ENCODE results near the gene BSDC1. TPM values are rescaled to one million over a fixed set of nuclear protein-coding genes. Genes with fewer than 3 reads are reported as not detected.
A peak's percentile ranks its signal among the peaks of the same experiment; 100 is the strongest.

BSDC1 gene
- total and polyA plus RNA-seq, 2 of the 13 experiments (the other 11 are each of a cell fraction or from before 2014, with no cell fraction given) = 40.3 to 64.2 TPM

GRCh38 chr1:32351399-32352238 is 42.6 kb downstream of the BSDC1 start (continued):
- no peak; the same call in 1 of the 2 replicates for TF ChIP-seq ZNF784 (CRISPR knock-in tag; IDR thresholded peaks at IDR 0.05; ENCODE audit: borderline replicate concordance)
- peak; percentile 56; the same call in 1 of the 2 replicates for TF ChIP-seq ARID5B (CRISPR knock-in tag; IDR thresholded peaks at IDR 0.05)
- no peak for TF ChIP-seq NCOA5 (CRISPR knock-in tag; IDR thresholded peaks at IDR 0.05)
- no peak for TF ChIP-seq ARID3A (IDR thresholded peaks at IDR 0.05; ENCODE audit: low read depth, low read length)
- TF ChIP-seq NFYB (CRISPR knock-in tag; IDR thresholded peaks at IDR 0.05) = no peak
- no peak; the same call in 1 of the 2 replicates for TF ChIP-seq HOXA5 (CRISPR knock-in tag; IDR thresholded peaks at IDR 0.05)
- no peak; the same call in 1 of the 2 replicates for TF ChIP-seq ZBED4 (CRISPR knock-in tag; IDR thresholded peaks at IDR 0.05; ENCODE audit: borderline replicate concordance)
- TF ChIP-seq HHEX (CRISPR knock-in tag; IDR thresholded peaks at IDR 0.05) = no peak
- TF ChIP-seq ZNF607 (CRISPR knock-in tag; IDR thresholded peaks at IDR 0.05; ENCODE audit: borderline replicate concordance) = peak; percentile 27; the same call in 1 of the 2 replicates
- TF ChIP-seq SETDB1 (CRISPR knock-in tag; IDR thresholded peaks at IDR 0.05; ENCODE audit: borderline replicate concordance) = no peak
- TF ChIP-seq MATR3 (CRISPR knock-in tag; IDR thresholded peaks at IDR 0.05) = no peak
- TF ChIP-seq MIXL1 (CRISPR knock-in tag; IDR thresholded peaks at IDR 0.05) = no peak
- no peak for TF ChIP-seq TBP (CRISPR knock-in tag; IDR thresholded peaks at IDR 0.05)
- no peak for TF ChIP-seq HDAC2 (CRISPR knock-in tag; IDR thresholded peaks at IDR 0.05)
- 0 out of 2 replicates have a peak, but pooled peaks have one; percentile 10 for TF ChIP-seq RXRA (CRISPR knock-in tag; IDR thresholded peaks at IDR 0.05)
- TF ChIP-seq NR2F1 (CRISPR knock-in tag; IDR thresholded peaks at IDR 0.05) = no peak
- TF ChIP-seq CREBL2 (CRISPR knock-in tag; IDR thresholded peaks at IDR 0.05; ENCODE audit: borderline replicate concordance) = no peak
- no peak for TF ChIP-seq ZNF121 (CRISPR knock-in tag; IDR thresholded peaks at IDR 0.05)

Measured in HepG2 (cell line).